Fibroblast of pulmonary artery (primary cell): Measurements from ENCODE around the gene MPP1.

Experiments
- DNase-seq: peaks from one replicate; pipeline ENCODE4 v3.0.0-alpha.2; 2010; ENCODE audit warnings: low read depth
- H3K4me3 ChIP-seq: replicated peaks from 2 replicates; pipeline ENCODE4 v1.5.1; 2011; ENCODE audit warnings: low read depth, mild to moderate bottlenecking, control low read depth, low read length, moderate library complexity
- CTCF ChIP-seq: IDR thresholded peaks from 2 replicates; pipeline ENCODE4 v1.5.1; 2011; ENCODE audit warnings: mild to moderate bottlenecking, control low read depth, low read length, inconsistent platforms; ENCODE audit errors: missing control alignments

MPP1 gene

GRCh38 chrX:154812341-154813101 is 7.2 kb upstream of the MPP1 start:
- no peak overlapping the region for H3K4me3 ChIP-seq
- no peak for TF ChIP-seq CTCF
- DNase-seq, result no peak

- DNase-seq, result no peak
- no peak for TF ChIP-seq CTCF
- H3K4me3 ChIP-seq, result no peak overlapping the region
Measured at GRCh38 chrX:154809939-154810665, 4.8 kb upstream of the MPP1 start.

GRCh38 chrX:154806837-154807501 is 1.7 kb upstream of the MPP1 start:
- DNase-seq, result no peak
- H3K4me3 ChIP-seq, result no peak overlapping the region
- no peak for TF ChIP-seq CTCF

- peak; percentile 44 for DNase-seq
- TF ChIP-seq CTCF, result no peak
- H3K4me3 ChIP-seq, result peak overlapping the region; percentile 67
Measured at GRCh38 chrX:154805696-154806091, 409 bp upstream of the MPP1 start.

GRCh38 chrX:154804261-154804956 is 876 bp downstream of the MPP1 start:
- TF ChIP-seq CTCF, result no peak
- no peak for DNase-seq
- H3K4me3 ChIP-seq, result peak overlapping the region; percentile 67

GRCh38 chrX:154802947-154803346 is 2.3 kb downstream of the MPP1 start:
- no peak for TF ChIP-seq CTCF
- no peak overlapping the region for H3K4me3 ChIP-seq

More at GRCh38 chrX:154802947-154803346, 2.3 kb downstream of the MPP1 start:
- DNase-seq, result no peak
